ENCODE results near the gene PRMT9.

Gene PRMT9

GRCh38 chr4:147683717-147684700 is at the start of gene PRMT9:
TSS of gene PRMT9 (minus strand) at chr4:147684163. CDS start at chr4:147683987, 176 bp downstream.
- Mint-ChIP-seq H3K36me3 (peaks cover 4% of the 10 kb centered on the region), H3K4me1 (peaks cover 22% of the 10 kb centered on the region), H3K4me3 (peak within 1 kb of the TSS; percentile 97), H3K27ac (peak within 1 kb of the TSS; percentile 94), H3K9me3 (no peaks in the 10 kb centered on the region), H3K27me3 (peaks cover under 1% of the 10 kb centered on the region)
- DNase-seq (ENCODE audit: low spot score in 2 of 2) (peak; percentile 73 to 78), ATAC-seq (ENCODE audit: low read depth) (peak; percentile 96)

GRCh38 chr4:147732518-147733235 is 48.7 kb upstream of the PRMT9 start:
- DNase-seq (ENCODE audit: low spot score in 2 of 2), result no peak
- no peak overlapping the region for H3K27ac Mint-ChIP-seq
- peaks cover 11% of the 10 kb centered on the region for H3K4me1 Mint-ChIP-seq
- peak overlapping the region; percentile 79 for H3K4me3 Mint-ChIP-seq
- H3K27me3 Mint-ChIP-seq, result peaks cover 25% of the 10 kb centered on the region
- H3K36me3 Mint-ChIP-seq, result no peaks in the 10 kb centered on the region
- peak; percentile 17 for ATAC-seq (ENCODE audit: low read depth)
- H3K9me3 Mint-ChIP-seq, result no peaks in the 10 kb centered on the region

- ATAC-seq (ENCODE audit: low read depth) (peak; percentile 70), DNase-seq (ENCODE audit: low spot score in 2 of 2) (peak; percentile 21 to 35)
- Mint-ChIP-seq H3K36me3 (no peaks in the 10 kb centered on the region), H3K4me3 (peak within 1 kb of the TSS; percentile 94), H3K4me1 (peaks cover 11% of the 10 kb centered on the region), H3K9me3 (no peaks in the 10 kb centered on the region), H3K27me3 (peaks cover 25% of the 10 kb centered on the region), H3K27ac (peak within 1 kb of the TSS; percentile 69)
These were observed 47.9 kb upstream of the PRMT9 start, which contains the start of gene ARHGAP10 for GRCh38 chr4:147731580-147732517. TSS of gene ARHGAP10 (plus strand) at chr4:147732088. CDS start at chr4:147732302, 214 bp downstream.

GRCh38 chr4:147730333-147730732 is 46.4 kb upstream of the PRMT9 start:
- Mint-ChIP-seq H3K4me1 (peaks cover 11% of the 10 kb centered on the region), H3K4me3 (no peak overlapping the region), H3K9me3 (no peaks in the 10 kb centered on the region), H3K27ac (no peak overlapping the region), H3K27me3 (peaks cover 16% of the 10 kb centered on the region), H3K36me3 (no peaks in the 10 kb centered on the region)
- no peak for ATAC-seq (ENCODE audit: low read depth)
- no peak for DNase-seq (ENCODE audit: low spot score in 2 of 2)

- Mint-ChIP-seq H3K36me3 (no peaks in the 10 kb centered on the region), H3K27ac (no peak overlapping the region)
These were observed 43.6 kb upstream of the PRMT9 start for GRCh38 chr4:147727476-147728028.

GRCh38 chr4:147725673-147726072 is 41.7 kb upstream of the PRMT9 start:
- Mint-ChIP-seq H3K4me1 (no peaks in the 10 kb centered on the region), H3K4me3 (no peak overlapping the region), H3K9me3 (no peaks in the 10 kb centered on the region), H3K27me3 (peaks cover 5% of the 10 kb centered on the region), H3K27ac (no peak overlapping the region), H3K36me3 (no peaks in the 10 kb centered on the region)
- ATAC-seq (ENCODE audit: low read depth) (no peak), DNase-seq (ENCODE audit: low spot score in 2 of 2) (no peak)

More at GRCh38 chr4:147727476-147728028, 43.6 kb upstream of the PRMT9 start:
- Mint-ChIP-seq H3K4me1 (peaks cover 7% of the 10 kb centered on the region), H3K4me3 (no peak overlapping the region), H3K9me3 (no peaks in the 10 kb centered on the region), H3K27me3 (peaks cover 7% of the 10 kb centered on the region)
- DNase-seq (ENCODE audit: low spot score in 2 of 2) (no peak), ATAC-seq (ENCODE audit: low read depth) (no peak)

GRCh38 chr4:147724468-147725201 is 40.7 kb upstream of the PRMT9 start:
- DNase-seq (ENCODE audit: low spot score in 2 of 2) (no peak), ATAC-seq (ENCODE audit: low read depth) (no peak)
- Mint-ChIP-seq H3K4me1 (no peaks in the 10 kb centered on the region), H3K4me3 (no peak overlapping the region), H3K27ac (no peak overlapping the region), H3K9me3 (no peaks in the 10 kb centered on the region), H3K36me3 (no peaks in the 10 kb centered on the region), H3K27me3 (peaks cover 5% of the 10 kb centered on the region)

GRCh38 chr4:147723326-147723725 is 39.4 kb upstream of the PRMT9 start:
- no peak overlapping the region for H3K27ac Mint-ChIP-seq
- no peak for ATAC-seq (ENCODE audit: low read depth)
- DNase-seq (ENCODE audit: low spot score in 2 of 2), result no peak
- H3K36me3 Mint-ChIP-seq, result no peaks in the 10 kb centered on the region
- no peaks in the 10 kb centered on the region for H3K9me3 Mint-ChIP-seq
- H3K4me3 Mint-ChIP-seq, result no peak overlapping the region
- H3K4me1 Mint-ChIP-seq, result no peaks in the 10 kb centered on the region
- peaks cover 4% of the 10 kb centered on the region for H3K27me3 Mint-ChIP-seq

- no peaks in the 10 kb centered on the region for H3K4me1 Mint-ChIP-seq
- peaks cover 8% of the 10 kb centered on the region for H3K27me3 Mint-ChIP-seq
- DNase-seq (ENCODE audit: low spot score in 2 of 2) (no peak), ATAC-seq (ENCODE audit: low read depth) (no peak)
- H3K36me3 Mint-ChIP-seq, result no peaks in the 10 kb centered on the region
- no peak overlapping the region for H3K27ac Mint-ChIP-seq
- H3K4me3 Mint-ChIP-seq, result no peak overlapping the region
- H3K9me3 Mint-ChIP-seq, result no peaks in the 10 kb centered on the region
These were observed 33.9 kb upstream of the PRMT9 start for GRCh38 chr4:147717878-147718277.

GRCh38 chr4:147714575-147715401 is 30.8 kb upstream of the PRMT9 start:
- no peak for DNase-seq (ENCODE audit: low spot score in 2 of 2)
- Mint-ChIP-seq H3K27ac (no peak overlapping the region), H3K4me3 (no peak overlapping the region), H3K4me1 (no peaks in the 10 kb centered on the region), H3K36me3 (no peaks in the 10 kb centered on the region), H3K9me3 (no peaks in the 10 kb centered on the region), H3K27me3 (peaks cover 8% of the 10 kb centered on the region)
- ATAC-seq (ENCODE audit: low read depth), result no peak

GRCh38 chr4:147709999-147710398 is 26.0 kb upstream of the PRMT9 start:
- H3K4me3 Mint-ChIP-seq, result no peak overlapping the region
- DNase-seq (ENCODE audit: low spot score in 2 of 2), result no peak
- no peaks in the 10 kb centered on the region for H3K9me3 Mint-ChIP-seq
- H3K27me3 Mint-ChIP-seq, result peaks cover 2% of the 10 kb centered on the region
- ATAC-seq (ENCODE audit: low read depth), result no peak
- H3K27ac Mint-ChIP-seq, result no peak overlapping the region
- H3K4me1 Mint-ChIP-seq, result no peaks in the 10 kb centered on the region
- no peaks in the 10 kb centered on the region for H3K36me3 Mint-ChIP-seq

Data from memory B cell (primary cell).